HepG2 (cell line): ENCODE data around the gene TACC2. TPM values are rescaled to one million over a fixed set of nuclear protein-coding genes. Genes with fewer than 3 reads are reported as not detected.
A peak's percentile ranks its signal among the peaks of the same experiment; 100 is the strongest.

Experiments used
- FOXK2 ChIP-seq: fragments of 450-650 bp; IDR thresholded peaks from 2 replicates; pipeline ENCODE4 v1.6.1; 2016
- FOXO1 ChIP-seq: sonication (generic); formaldehyde crosslinking; IDR thresholded peaks from 2 replicates; pipeline ENCODE4 v1.4.0; 2020; ENCODE audit warnings: missing genetic modification reagents
- GABPB1 ChIP-seq: IDR thresholded peaks from 2 replicates; pipeline ENCODE4 v1.6.1; 2016; ENCODE audit warnings: mild to moderate bottlenecking, missing genetic modification reagents, moderate library complexity, missing compliant biosample characterization
- GLI4 ChIP-seq: sonication (generic); formaldehyde crosslinking; IDR thresholded peaks from 2 replicates; pipeline ENCODE4 v1.5.1; 2020; ENCODE audit warnings: missing genetic modification reagents, mild to moderate bottlenecking, moderate library complexity, borderline replicate concordance
- HIVEP1 ChIP-seq: sonication (generic); formaldehyde crosslinking; IDR thresholded peaks from 2 replicates; pipeline ENCODE4 v1.4.0; 2020; ENCODE audit warnings: mild to moderate bottlenecking, missing genetic modification reagents
- HNRNPK ChIP-seq: fragments of 200-400 bp; formaldehyde crosslinking; IDR thresholded peaks from 2 replicates; pipeline ENCODE4 v1.6.1; 2018; ENCODE audit warnings: low read length, low read depth, moderate library complexity, mild to moderate bottlenecking; ENCODE audit not compliant: poor library complexity, severe bottlenecking
- HOXA3 ChIP-seq: sonication (generic); formaldehyde crosslinking; IDR thresholded peaks from 2 replicates; pipeline ENCODE4 v1.5.0; 2020; ENCODE audit warnings: missing genetic modification reagents
- MATR3 ChIP-seq: sonication (generic); formaldehyde crosslinking; IDR thresholded peaks from 2 replicates; pipeline ENCODE4 v1.4.0; 2020; ENCODE audit warnings: missing genetic modification reagents
- MBNL3 ChIP-seq: fragments of 250-450 bp; sonication (Bioruptor Pico); conservative IDR thresholded peaks from 2 replicates; pipeline ENCODE4 v1.8.0; 2022; ENCODE audit warnings: mild to moderate bottlenecking, inconsistent platforms
- MTF1 ChIP-seq: sonication (generic); formaldehyde crosslinking; IDR thresholded peaks from 2 replicates; pipeline ENCODE4 v1.5.0; 2020; ENCODE audit warnings: missing genetic modification reagents
- PRPF4 ChIP-seq: fragments of 200-400 bp; formaldehyde crosslinking; IDR thresholded peaks from 2 replicates; pipeline ENCODE4 v1.6.1; 2016; ENCODE audit warnings: low read length, low read depth; ENCODE audit not compliant: poor library complexity, severe bottlenecking
- RFXAP ChIP-seq: sonication (generic); formaldehyde crosslinking; IDR thresholded peaks from 2 replicates; pipeline ENCODE4 v1.4.0; 2020; ENCODE audit warnings: missing genetic modification reagents, borderline replicate concordance
- ZMYM4 ChIP-seq: sonication (generic); formaldehyde crosslinking; IDR thresholded peaks from 2 replicates; pipeline ENCODE4 v1.8.1; 2023; ENCODE audit warnings: mild to moderate bottlenecking, missing genetic modification reagents
- ZNF563 ChIP-seq: sonication (generic); formaldehyde crosslinking; IDR thresholded peaks from 2 replicates; pipeline ENCODE4 v1.8.0; 2022; ENCODE audit warnings: mild to moderate bottlenecking, moderate library complexity, missing genetic modification reagents
- ZNF572 ChIP-seq: sonication (generic); formaldehyde crosslinking; IDR thresholded peaks from 2 replicates; pipeline ENCODE4 v1.5.1; 2020; ENCODE audit warnings: mild to moderate bottlenecking, missing genetic modification reagents
- polyA plus RNA-seq, 8 experiments: library from polyadenylated mRNA; depleted of rRNA in 3 of 8; stranded (reverse) in 7 of 8; unstranded in 1 of 8; fragments of >200 nt; fragmentation: Illumina TruSeq in 4 of 8; extraction: Trizol in 4 of 8; gene quantifications; 2 replicates each; pipeline versions ENCODE4 v1.2.1 to v1.2.3, GENCODE V29; 2011 to 2016; ENCODE audit warnings: low read depth in 4 of 8, missing spikeins in 1 of 8, mixed read lengths in 1 of 8; ENCODE audit not compliant: insufficient read depth in 1 of 8
- total RNA-seq, 5 experiments: library from RNA; depleted of rRNA; stranded (reverse); fragments of >200 nt; fragmentation: Illumina TruSeq; extraction: Trizol; gene quantifications; 2 replicates each; pipeline ENCODE4 v1.2.3, GENCODE V29; 2016; ENCODE audit warnings: low read depth in 1 of 5
- TF ChIP-seq, protein P1 (sequence below): IDR thresholded peaks from 2 replicates; pipeline ENCODE4 v1.6.1; 2016; ENCODE audit warnings: mild to moderate bottlenecking
- TF ChIP-seq, protein P2 (sequence below): sonication (generic); formaldehyde crosslinking; IDR thresholded peaks from 2 replicates; pipeline ENCODE4 v1.4.0; 2020; ENCODE audit warnings: mild to moderate bottlenecking, missing genetic modification reagents
- TF ChIP-seq, protein P3 (sequence below): sonication (generic); formaldehyde crosslinking; IDR thresholded peaks from 2 replicates; pipeline ENCODE4 v1.5.1; 2020; ENCODE audit warnings: mild to moderate bottlenecking, missing genetic modification reagents, moderate library complexity
- TF ChIP-seq, protein P4 (sequence below): sonication (generic); formaldehyde crosslinking; IDR thresholded peaks from 2 replicates; pipeline ENCODE4 v1.4.0; 2020; ENCODE audit warnings: missing genetic modification reagents, low read depth, mild to moderate bottlenecking, borderline replicate concordance
- TF ChIP-seq, protein P5 (sequence below): sonication (generic); formaldehyde crosslinking; IDR thresholded peaks from 2 replicates; pipeline ENCODE4 v1.4.0; 2020; ENCODE audit warnings: mild to moderate bottlenecking, low read depth, missing genetic modification reagents
- TF ChIP-seq, protein P6 (sequence below): sonication (generic); formaldehyde crosslinking; IDR thresholded peaks from 2 replicates; pipeline ENCODE4 v1.4.0; 2020; ENCODE audit warnings: mild to moderate bottlenecking, missing genetic modification reagents
- TF ChIP-seq, protein P7 (sequence below): sonication (generic); formaldehyde crosslinking; IDR thresholded peaks from 2 replicates; pipeline ENCODE4 v1.9.0; 2021; ENCODE audit warnings: missing genetic modification reagents, mild to moderate bottlenecking, borderline replicate concordance

Gene TACC2
- total and polyA plus RNA-seq, 2 of the 13 experiments (the other 11 are each of a cell fraction or from before 2014, with no cell fraction given): 11.8 to 16.0 TPM

DNA sequence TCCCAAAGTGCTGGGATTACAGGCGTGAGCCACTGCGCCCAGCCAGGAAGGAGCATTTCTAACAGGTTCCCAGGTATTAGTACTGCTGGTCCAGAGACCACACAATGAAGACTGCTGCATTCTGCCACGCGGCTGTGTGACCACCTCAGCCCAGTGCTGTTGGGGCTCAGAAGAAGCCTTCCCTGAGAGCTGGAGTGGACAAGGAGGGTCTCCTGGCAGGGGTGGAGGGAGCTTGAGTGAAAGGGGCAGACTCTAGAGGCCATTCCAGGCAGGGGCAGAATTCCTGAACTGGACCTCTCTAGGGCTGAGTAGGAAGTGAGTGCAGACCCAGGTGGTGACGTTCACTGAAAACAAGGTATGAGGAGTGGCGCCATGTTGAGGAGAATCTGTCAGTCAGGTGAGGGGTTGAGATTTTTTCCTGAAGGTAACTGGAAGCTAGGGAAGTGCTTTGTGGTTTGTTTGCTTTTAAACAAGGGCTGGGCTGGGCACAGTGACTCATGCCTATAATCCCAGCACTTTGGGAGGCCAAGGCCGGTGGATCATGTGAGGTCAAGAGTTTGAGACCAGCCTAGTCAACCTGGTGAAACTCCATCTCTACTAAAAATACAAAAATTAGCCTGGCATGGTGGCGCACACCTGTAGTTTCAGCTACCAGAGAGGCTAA lies 67.6 kb downstream of the TACC2 start (continued):
- TF ChIP-seq, protein P1, sequence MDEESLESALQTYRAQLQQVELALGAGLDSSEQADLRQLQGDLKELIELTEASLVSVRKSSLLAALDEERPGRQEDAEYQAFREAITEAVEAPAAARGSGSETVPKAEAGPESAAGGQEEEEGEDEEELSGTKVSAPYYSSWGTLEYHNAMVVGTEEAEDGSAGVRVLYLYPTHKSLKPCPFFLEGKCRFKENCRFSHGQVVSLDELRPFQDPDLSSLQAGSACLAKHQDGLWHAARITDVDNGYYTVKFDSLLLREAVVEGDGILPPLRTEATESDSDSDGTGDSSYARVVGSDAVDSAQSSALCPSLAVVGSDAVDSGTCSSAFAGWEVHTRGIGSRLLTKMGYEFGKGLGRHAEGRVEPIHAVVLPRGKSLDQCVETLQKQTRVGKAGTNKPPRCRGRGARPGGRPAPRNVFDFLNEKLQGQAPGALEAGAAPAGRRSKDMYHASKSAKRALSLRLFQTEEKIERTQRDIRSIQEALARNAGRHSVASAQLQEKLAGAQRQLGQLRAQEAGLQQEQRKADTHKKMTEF (CRISPR knock-in tag): 0 out of 2 replicates have a peak, but pooled peaks have one; percentile 44
- TF ChIP-seq, protein P2, sequence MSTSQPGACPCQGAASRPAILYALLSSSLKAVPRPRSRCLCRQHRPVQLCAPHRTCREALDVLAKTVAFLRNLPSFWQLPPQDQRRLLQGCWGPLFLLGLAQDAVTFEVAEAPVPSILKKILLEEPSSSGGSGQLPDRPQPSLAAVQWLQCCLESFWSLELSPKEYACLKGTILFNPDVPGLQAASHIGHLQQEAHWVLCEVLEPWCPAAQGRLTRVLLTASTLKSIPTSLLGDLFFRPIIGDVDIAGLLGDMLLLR: no peak
- TF ChIP-seq MTF1 (CRISPR knock-in tag) (no peak), RFXAP (CRISPR knock-in tag) (no peak), FOXO1 (CRISPR knock-in tag) (no peak; the same call in 1 of the 2 replicates), HIVEP1 (CRISPR knock-in tag) (no peak), ZNF572 (no peak), HOXA3 (no peak; the same call in 1 of the 2 replicates), MATR3 (CRISPR knock-in tag) (no peak), GABPB1 (no peak), GLI4 (no peak), HNRNPK (no peak), MBNL3 (CRISPR knock-in tag) (no peak), ZNF563 (CRISPR knock-in tag) (no peak), FOXK2 (no peak), PRPF4 (no peak), ZMYM4 (0 out of 2 replicates have a peak, but pooled peaks have one; percentile 17)
- TF ChIP-seq, protein P3, sequence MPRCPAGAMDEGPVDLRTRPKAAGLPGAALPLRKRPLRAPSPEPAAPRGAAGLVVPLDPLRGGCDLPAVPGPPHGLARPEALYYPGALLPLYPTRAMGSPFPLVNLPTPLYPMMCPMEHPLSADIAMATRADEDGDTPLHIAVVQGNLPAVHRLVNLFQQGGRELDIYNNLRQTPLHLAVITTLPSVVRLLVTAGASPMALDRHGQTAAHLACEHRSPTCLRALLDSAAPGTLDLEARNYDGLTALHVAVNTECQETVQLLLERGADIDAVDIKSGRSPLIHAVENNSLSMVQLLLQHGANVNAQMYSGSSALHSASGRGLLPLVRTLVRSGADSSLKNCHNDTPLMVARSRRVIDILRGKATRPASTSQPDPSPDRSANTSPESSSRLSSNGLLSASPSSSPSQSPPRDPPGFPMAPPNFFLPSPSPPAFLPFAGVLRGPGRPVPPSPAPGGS: no peak
- TF ChIP-seq, protein P4, sequence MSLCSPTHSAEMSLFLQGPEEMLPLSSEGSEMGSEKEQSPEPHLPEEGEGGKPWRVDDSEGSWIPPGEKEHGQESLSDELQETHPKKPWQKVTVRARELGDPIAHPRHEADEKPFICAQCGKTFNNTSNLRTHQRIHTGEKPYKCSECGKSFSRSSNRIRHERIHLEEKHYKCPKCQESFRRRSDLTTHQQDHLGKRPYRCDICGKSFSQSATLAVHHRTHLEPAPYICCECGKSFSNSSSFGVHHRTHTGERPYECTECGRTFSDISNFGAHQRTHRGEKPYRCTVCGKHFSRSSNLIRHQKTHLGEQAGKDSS (CRISPR knock-in tag): no peak
- TF ChIP-seq, protein P5, sequence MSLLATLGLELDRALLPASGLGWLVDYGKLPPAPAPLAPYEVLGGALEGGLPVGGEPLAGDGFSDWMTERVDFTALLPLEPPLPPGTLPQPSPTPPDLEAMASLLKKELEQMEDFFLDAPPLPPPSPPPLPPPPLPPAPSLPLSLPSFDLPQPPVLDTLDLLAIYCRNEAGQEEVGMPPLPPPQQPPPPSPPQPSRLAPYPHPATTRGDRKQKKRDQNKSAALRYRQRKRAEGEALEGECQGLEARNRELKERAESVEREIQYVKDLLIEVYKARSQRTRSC (CRISPR knock-in tag): no peak
- TF ChIP-seq, protein P6, sequence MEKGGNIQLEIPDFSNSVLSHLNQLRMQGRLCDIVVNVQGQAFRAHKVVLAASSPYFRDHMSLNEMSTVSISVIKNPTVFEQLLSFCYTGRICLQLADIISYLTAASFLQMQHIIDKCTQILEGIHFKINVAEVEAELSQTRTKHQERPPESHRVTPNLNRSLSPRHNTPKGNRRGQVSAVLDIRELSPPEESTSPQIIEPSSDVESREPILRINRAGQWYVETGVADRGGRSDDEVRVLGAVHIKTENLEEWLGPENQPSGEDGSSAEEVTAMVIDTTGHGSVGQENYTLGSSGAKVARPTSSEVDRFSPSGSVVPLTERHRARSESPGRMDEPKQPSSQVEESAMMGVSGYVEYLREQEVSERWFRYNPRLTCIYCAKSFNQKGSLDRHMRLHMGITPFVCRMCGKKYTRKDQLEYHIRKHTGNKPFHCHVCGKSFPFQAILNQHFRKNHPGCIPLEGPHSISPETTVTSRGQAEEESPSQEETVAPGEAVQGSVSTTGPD (CRISPR knock-in tag): no peak
- TF ChIP-seq, protein P7, sequence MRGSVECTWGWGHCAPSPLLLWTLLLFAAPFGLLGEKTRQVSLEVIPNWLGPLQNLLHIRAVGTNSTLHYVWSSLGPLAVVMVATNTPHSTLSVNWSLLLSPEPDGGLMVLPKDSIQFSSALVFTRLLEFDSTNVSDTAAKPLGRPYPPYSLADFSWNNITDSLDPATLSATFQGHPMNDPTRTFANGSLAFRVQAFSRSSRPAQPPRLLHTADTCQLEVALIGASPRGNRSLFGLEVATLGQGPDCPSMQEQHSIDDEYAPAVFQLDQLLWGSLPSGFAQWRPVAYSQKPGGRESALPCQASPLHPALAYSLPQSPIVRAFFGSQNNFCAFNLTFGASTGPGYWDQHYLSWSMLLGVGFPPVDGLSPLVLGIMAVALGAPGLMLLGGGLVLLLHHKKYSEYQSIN: no peak
